Endothelial cell of umbilical vein (primary cell): ENCODE results near the gene ZNF598. TPM values are rescaled to one million over a fixed set of nuclear protein-coding genes. Genes with fewer than 3 reads are reported as not detected.

Experiments
- BruUV-seq: library from RNA; stranded (reverse); fragments of 400-500 nt; replicated peaks from 2 replicates; lab custom pipeline; 2021; lab: Mats Ljungman, UMichigan
- CTCF ChIA-PET: fragments of 300-600, 350-600 bp; sonication (Branson Sonifier 250); formaldehyde crosslinking; loops from one replicate; lab custom pipeline; 2021; ENCODE audit warnings: antibody characterized with exemption, inconsistent platforms; lab: Charles Lee
- POLR2A ChIA-PET: fragments of 300-600, 350-600 bp; sonication (Branson Sonifier 250); formaldehyde crosslinking; loops from one replicate; lab custom pipeline; 2021; ENCODE audit warnings: antibody characterized with exemption, inconsistent platforms; lab: Charles Lee
- DNase-seq: peaks from one replicate; pipeline ENCODE4 v3.0.0-alpha.2; 2011; ENCODE audit warnings: low read depth, low spot score
- FAIRE-seq: peaks from 2 replicates; lab custom pipeline; 2011; peaks lifted over from hg19 to GRCh38; lab: Jason Lieb, UNC
- H2AFZ ChIP-seq: 2 replicates; pipeline ENCODE4 v1.6.0; 2012; ENCODE audit warnings: low read depth, low read length, control low read depth, inconsistent platforms
- H3K27ac ChIP-seq: 2 replicates; pipeline ENCODE4 v1.5.1; 2011; ENCODE audit warnings: low read depth, mild to moderate bottlenecking, control low read depth, low read length, moderate library complexity; ENCODE audit not compliant: insufficient read depth
- H3K27me3 ChIP-seq, 2 experiments: 2 replicates each; pipeline versions ENCODE4 v1.6.0 to v1.6.1; 2011; ENCODE audit warnings: low read length in 2 of 2, mixed read lengths in 1 of 2; ENCODE audit not compliant: control insufficient read depth in 2 of 2, insufficient read depth in 2 of 2
- H3K36me3 ChIP-seq, 2 experiments: 2 replicates in 1 of 2; 3 replicates in 1 of 2; pipeline ENCODE4 v1.5.1; 2011; ENCODE audit warnings: low read length in 2 of 2, mild to moderate bottlenecking in 1 of 2, moderate library complexity in 1 of 2; ENCODE audit not compliant: control insufficient read depth in 2 of 2, insufficient read depth in 2 of 2; ENCODE audit errors: extremely low read depth in 1 of 2
- H3K4me1 ChIP-seq: 3 replicates; pipeline ENCODE4 v1.5.1; 2011; ENCODE audit warnings: mild to moderate bottlenecking, low read length; ENCODE audit not compliant: control insufficient read depth, insufficient read depth; ENCODE audit errors: extremely low read depth
- H3K4me2 ChIP-seq: 2 replicates; pipeline ENCODE4 v1.6.1; 2011; ENCODE audit warnings: low read length, control low read depth, mixed read lengths; ENCODE audit not compliant: insufficient read depth
- H3K4me3 ChIP-seq, 3 experiments: fragments of 200-600 bp in 1 of 3; sonication (generic), shearing (Covaris generic) in 1 of 3; replicated peaks in 1 of 3; 2 replicates each; pipeline ENCODE4 v1.5.1; 2011 to 2016; ENCODE audit warnings: control low read depth in 3 of 3, low read length in 3 of 3, mild to moderate bottlenecking in 2 of 3, inconsistent platforms in 1 of 3, low read depth in 1 of 3, moderate library complexity in 1 of 3; ENCODE audit not compliant: insufficient read depth in 1 of 3
- H3K79me2 ChIP-seq: 2 replicates; pipeline ENCODE4 v1.6.0; 2012; ENCODE audit warnings: low read length, inconsistent platforms; ENCODE audit not compliant: control insufficient read depth, insufficient read depth
- H3K9ac ChIP-seq: replicated peaks from 2 replicates; pipeline ENCODE3; 2011; ENCODE audit warnings: low read length, control low read depth; ENCODE audit not compliant: insufficient read depth; ENCODE audit errors: extremely low read depth
- H3K9me1 ChIP-seq: replicated peaks from 3 replicates; pipeline ENCODE4 v1.6.0; 2011; ENCODE audit warnings: mild to moderate bottlenecking, low read length; ENCODE audit not compliant: control insufficient read depth, insufficient read depth; ENCODE audit errors: extremely low read depth
- H3K9me3 ChIP-seq: replicated peaks from 2 replicates; pipeline ENCODE4 v1.5.1; 2012; ENCODE audit warnings: low read length, inconsistent platforms; ENCODE audit not compliant: control insufficient read depth, insufficient read depth
- H4K20me1 ChIP-seq: replicated peaks from 2 replicates; pipeline ENCODE3; 2011; ENCODE audit warnings: mild to moderate bottlenecking, low read length; ENCODE audit not compliant: control insufficient read depth, insufficient read depth; ENCODE audit errors: extremely low read depth
- CTCF ChIP-seq, 2 donors: IDR thresholded peaks; 1 replicate in 1 of 2; 2 replicates in 1 of 2; pipeline ENCODE4 v1.5.1; 2011; ENCODE audit warnings: low read length in 2 of 2, mild to moderate bottlenecking in 2 of 2, moderate library complexity in 2 of 2, control low read depth in 1 of 2, inconsistent platforms in 1 of 2, low read depth in 1 of 2; ENCODE audit not compliant: insufficient read depth in 1 of 2; ENCODE audit errors: extremely low read depth in 1 of 2
- EZH2 ChIP-seq: IDR thresholded peaks from 2 replicates; pipeline ENCODE4 v1.6.1; 2012; ENCODE audit warnings: borderline replicate concordance, low read depth, mild to moderate bottlenecking, moderate library complexity, low read length, inconsistent platforms; ENCODE audit not compliant: severe bottlenecking
- FOS ChIP-seq: IDR thresholded peaks from 2 replicates; pipeline ENCODE4 v1.6.1; 2011; ENCODE audit warnings: mild to moderate bottlenecking, low read length, moderate library complexity, borderline replicate concordance; ENCODE audit not compliant: insufficient read depth
- GATA2 ChIP-seq: IDR thresholded peaks from 2 replicates; pipeline ENCODE4 v1.7.0; 2011; ENCODE audit warnings: low read depth, mild to moderate bottlenecking, moderate library complexity, mixed read lengths, low read length; ENCODE audit not compliant: insufficient read length, insufficient read depth
- JUN ChIP-seq: IDR thresholded peaks from 2 replicates; pipeline ENCODE4 v1.6.1; 2011; ENCODE audit warnings: borderline replicate concordance, low read depth; ENCODE audit not compliant: insufficient read length, insufficient read depth
- MAX ChIP-seq: IDR thresholded peaks from 2 replicates; pipeline ENCODE4 v1.6.1; 2011; ENCODE audit not compliant: insufficient read depth, insufficient read length
- MYC ChIP-seq: IDR thresholded peaks from one replicate; pipeline ENCODE4 v1.6.1; 2011; ENCODE audit warnings: mild to moderate bottlenecking, low read depth, low read length
- POLR2A ChIP-seq: IDR thresholded peaks from 2 replicates; pipeline ENCODE4 v1.6.1; 2012; ENCODE audit warnings: low read depth, mild to moderate bottlenecking, control low read depth, low read length
- POLR2AphosphoS5 ChIP-seq: IDR thresholded peaks from 2 replicates; pipeline ENCODE4 v1.6.1; 2012; ENCODE audit warnings: low read depth, mild to moderate bottlenecking, control low read depth, low read length, moderate library complexity; ENCODE audit not compliant: insufficient read depth
- dilution Hi-C: fragments of 300-500 bp; cut with MboI; formaldehyde crosslinking; loops from one replicate; pipeline ENCODE4 v1.15.0; 2019; ENCODE audit warnings: low sequenced_read_pairs; ENCODE audit not compliant: extremely low pct_ligation_motif_present
- intact Hi-C: fragments of 100-400 bp; cut with micrococcal nuclease; formaldehyde crosslinking; loops from one replicate; pipeline ENCODE4 v1.10.0; 2022
- polyA plus RNA-seq, 4 experiments: library from polyadenylated mRNA; depleted of rRNA in 3 of 4; stranded (reverse) in 3 of 4; unstranded in 1 of 4; fragments of >200 nt; gene quantifications; 2 replicates each; pipeline versions ENCODE4 v1.2.1 to v1.2.3, GENCODE V29; 2011 to 2012; ENCODE audit warnings: missing spikeins in 1 of 4
- total RNA-seq: library from RNA; stranded (reverse); gene quantifications from 2 replicates; pipeline ENCODE4 v1.2.3, GENCODE V29; 2021

ZNF598 gene
- total and polyA plus RNA-seq, 2 donors (not counting 3 experiments of a cell fraction or from before 2014, with no cell fraction given) = 43.3 to 67.0 TPM

- H3K9me3 ChIP-seq = no peaks in the 10 kb centered on the region
- intact Hi-C loops = loop anchor here (2.0 kb wide), 1 partner anchor 44 kb away; the partner anchor contains the start of gene ZNF598
- H3K9ac ChIP-seq = peak within 1 kb of the TSS; percentile 92
- DNase-seq = peak; percentile 99
- H3K9me1 ChIP-seq = no peaks in the 10 kb centered on the region
- H3K79me2 ChIP-seq = peaks cover 47% of the 10 kb centered on the region
- TF ChIP-seq POLR2A (peak; percentile 100), EZH2 (no peak), POLR2AphosphoS5 (peak; percentile 100), GATA2 (no peak), FOS (peak; percentile 10), MYC (peak; percentile 83), CTCF (IDR thresholded peaks at IDR 0.05; ENCODE audit: extremely low read depth in 1 of 2, insufficient read depth in 1 of 2, low read depth in 1 of 2, low read length in 2 of 2) (no peak), MAX (peak; percentile 81), JUN (no peak)
- H3K36me3 ChIP-seq = peaks cover 8 to 17% of the 10 kb centered on the region in 2 experiments
- ChIA-PET CTCF (interaction anchor here (0.9 to 1.6 kb wide), 4 partner anchors 12 to 176 kb away, joined by 3 to 7 read pairs (median 4); partner anchors contain the start of gene GFER), POLR2A (interaction anchor here (0.6 to 1.4 kb wide), 14 partner anchors 9 to 544 kb away, joined by 3 to 11 read pairs (median 4); partner anchors contain the start of genes MSRB1, NTHL1, NUBP2 and SPSB3)
- dilution Hi-C loops = no loop called here
- H3K4me2 ChIP-seq = peak within 1 kb of the TSS; percentile 95
- H3K4me3 ChIP-seq = peak within 1 kb of the TSS; percentile 85 to 95 (median 89)
- peak within 1 kb of the TSS; percentile 9 for H2AFZ ChIP-seq
- H3K4me1 ChIP-seq = peaks cover 27% of the 10 kb centered on the region
- FAIRE-seq = peak; percentile 98
- peak within 1 kb of the TSS; percentile 76 for H3K27ac ChIP-seq
- no peaks in the 10 kb centered on the region for H3K27me3 ChIP-seq
- H4K20me1 ChIP-seq = no peaks in the 10 kb centered on the region
- TSS peak; percentile 89 for BruUV-seq
Measured at GRCh38 chr16:1964506-1965395, 44.9 kb downstream of the ZNF598 start, which contains the start of gene RPS2. RPS2 (minus strand) TSS chr16:1964826; CDS start chr16:1964625, 201 bp downstream.
